ENCODE data around the gene TRAK1.

DNA sequence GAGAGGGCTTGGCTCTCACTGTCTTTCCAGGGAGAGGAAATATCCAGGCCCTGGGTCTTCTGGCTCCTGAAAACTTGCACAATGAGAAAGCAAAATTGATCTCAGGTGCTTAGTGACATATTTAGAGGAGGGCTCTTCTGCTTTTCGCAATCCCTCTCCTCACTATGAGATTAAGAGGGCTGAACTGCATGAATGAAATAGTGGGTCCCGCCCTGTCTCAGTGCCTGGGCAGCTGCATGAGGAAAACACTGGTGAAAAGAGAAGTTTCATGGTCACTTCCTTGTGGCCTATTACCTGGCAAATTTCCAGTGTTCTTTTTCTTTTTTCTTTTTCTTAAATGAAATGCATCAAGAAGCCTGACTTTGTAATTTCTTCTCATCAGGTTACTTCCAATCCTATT lies 73.5 kb downstream of the TRAK1 start:
- TF ChIP-seq, protein P1, sequence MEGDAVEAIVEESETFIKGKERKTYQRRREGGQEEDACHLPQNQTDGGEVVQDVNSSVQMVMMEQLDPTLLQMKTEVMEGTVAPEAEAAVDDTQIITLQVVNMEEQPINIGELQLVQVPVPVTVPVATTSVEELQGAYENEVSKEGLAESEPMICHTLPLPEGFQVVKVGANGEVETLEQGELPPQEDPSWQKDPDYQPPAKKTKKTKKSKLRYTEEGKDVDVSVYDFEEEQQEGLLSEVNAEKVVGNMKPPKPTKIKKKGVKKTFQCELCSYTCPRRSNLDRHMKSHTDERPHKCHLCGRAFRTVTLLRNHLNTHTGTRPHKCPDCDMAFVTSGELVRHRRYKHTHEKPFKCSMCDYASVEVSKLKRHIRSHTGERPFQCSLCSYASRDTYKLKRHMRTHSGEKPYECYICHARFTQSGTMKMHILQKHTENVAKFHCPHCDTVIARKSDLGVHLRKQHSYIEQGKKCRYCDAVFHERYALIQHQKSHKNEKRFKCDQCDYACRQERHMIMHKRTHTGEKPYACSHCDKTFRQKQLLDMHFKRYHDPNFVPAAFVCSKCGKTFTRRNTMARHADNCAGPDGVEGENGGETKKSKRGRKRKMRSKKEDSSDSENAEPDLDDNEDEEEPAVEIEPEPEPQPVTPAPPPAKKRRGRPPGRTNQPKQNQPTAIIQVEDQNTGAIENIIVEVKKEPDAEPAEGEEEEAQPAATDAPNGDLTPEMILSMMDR (conservative IDR thresholded peaks at IDR 0.05): no peak
- no peak for TF ChIP-seq EZH2 (IDR thresholded peaks at IDR 0.05; ENCODE audit: low read depth)
